Panc1 (cell line): ENCODE results near the gene SELENOS. TPM values are rescaled to one million over a fixed set of nuclear protein-coding genes. Genes with fewer than 3 reads are reported as not detected.

ENCODE experiments used
- ATAC-seq: fragments of 200-7000 bp; cut with Tn5 transposase; 2 replicates; pipeline ENCODE4 v1.9.1; 2020; ENCODE audit warnings: mild to moderate bottlenecking, moderate library complexity
- BruUV-seq: library from RNA; stranded (reverse); fragments of 400-500 nt; replicated peaks from 2 replicates; lab custom pipeline; 2021; lab: Mats Ljungman, UMichigan
- CTCF ChIA-PET: fragments of 300-600 bp; sonication (Branson Sonifier 250); formaldehyde crosslinking; loops from one replicate; lab custom pipeline; 2022; ENCODE audit warnings: antibody characterized with exemption; lab: Charles Lee
- POLR2A ChIA-PET: fragments of 300-600 bp; sonication (Branson Sonifier 250); formaldehyde crosslinking; loops from one replicate; lab custom pipeline; 2022; ENCODE audit warnings: antibody characterized with exemption; lab: Charles Lee
- DNase-seq: peaks from one replicate; pipeline ENCODE4 v3.0.0-alpha.2; 2010; ENCODE audit warnings: low read depth, low spot score
- H3K27ac ChIP-seq: 2 replicates; pipeline ENCODE4 v1.5.1; 2011; ENCODE audit warnings: mild to moderate bottlenecking, low read length, inconsistent platforms
- H3K27me3 ChIP-seq: fragments of 200-500 bp; sonication (Bioruptor generic); 2 replicates; pipeline ENCODE4 v1.6.0; 2014; ENCODE audit warnings: low read length, inconsistent platforms; ENCODE audit not compliant: control insufficient read depth, insufficient read depth
- H3K36me3 ChIP-seq: fragments of 200-500 bp; sonication (Bioruptor generic); 2 replicates; pipeline ENCODE4 v1.5.1; 2014; ENCODE audit warnings: inconsistent platforms, mild to moderate bottlenecking, low read length, moderate library complexity; ENCODE audit not compliant: control insufficient read depth, insufficient read depth
- H3K4me1 ChIP-seq: 2 replicates; pipeline ENCODE4 v1.5.1; 2011; ENCODE audit warnings: inconsistent platforms, mild to moderate bottlenecking, low read length, moderate library complexity; ENCODE audit not compliant: control insufficient read depth, insufficient read depth
- H3K4me3 ChIP-seq, 2 experiments: 2 replicates each; pipeline ENCODE4 v1.5.1; 2011 to 2012; ENCODE audit warnings: low read depth in 2 of 2, low read length in 2 of 2, mild to moderate bottlenecking in 2 of 2, inconsistent platforms in 1 of 2, moderate library complexity in 1 of 2
- H3K9me3 ChIP-seq: fragments of 200-500 bp; sonication (Bioruptor generic); 2 replicates; pipeline ENCODE4 v1.5.1; 2014; ENCODE audit warnings: low read depth, mild to moderate bottlenecking, inconsistent platforms, low read length, moderate library complexity; ENCODE audit not compliant: control insufficient read depth, insufficient read depth
- POLR2AphosphoS5 ChIP-seq: IDR thresholded peaks from 2 replicates; pipeline ENCODE4 v1.6.1; 2012; ENCODE audit warnings: mild to moderate bottlenecking, low read depth, low read length, moderate library complexity
- REST ChIP-seq, 2 experiments: IDR thresholded peaks; 2 replicates each; pipeline ENCODE4 v1.6.1; 2011 to 2012; ENCODE audit warnings: low read depth in 2 of 2, control low read depth in 1 of 2, low read length in 1 of 2, mild to moderate bottlenecking in 1 of 2, moderate library complexity in 1 of 2; ENCODE audit not compliant: insufficient read depth in 1 of 2
- SIN3A ChIP-seq: IDR thresholded peaks from 2 replicates; pipeline ENCODE4 v1.6.1; 2012; ENCODE audit warnings: low read depth, mild to moderate bottlenecking, low read length, moderate library complexity, borderline replicate concordance; ENCODE audit not compliant: insufficient read depth
- TCF7L2 ChIP-seq: IDR thresholded peaks from 2 replicates; pipeline ENCODE4 v1.6.1; 2011; ENCODE audit warnings: mild to moderate bottlenecking, low read depth, low read length, inconsistent platforms
- in situ Hi-C: cut with HindIII; loops from 2 replicates; pipeline ENCODE4 v1.10.0; 2016; ENCODE audit warnings: low sequenced_read_pairs, low pct_unique_long_range_greater_than_20kb
- intact Hi-C: fragments of 100-400 bp; cut with micrococcal nuclease; formaldehyde crosslinking; loops from one replicate; pipeline ENCODE4 v1.10.0; 2022; ENCODE audit not compliant: unreplicated experiment
- total RNA-seq: library from RNA; stranded (reverse); gene quantifications from one replicate; pipeline ENCODE4 v1.2.1, GENCODE V29; 2021; ENCODE audit not compliant: unreplicated experiment
- TF ChIP-seq, protein P1 (sequence below): fragments of 450-650 bp; IDR thresholded peaks from 2 replicates; pipeline ENCODE4 v1.5.1; 2017; ENCODE audit warnings: mild to moderate bottlenecking

Gene SELENOS
- total RNA-seq, 1 experiment from 2014 or later: 74.9 TPM

DNA sequence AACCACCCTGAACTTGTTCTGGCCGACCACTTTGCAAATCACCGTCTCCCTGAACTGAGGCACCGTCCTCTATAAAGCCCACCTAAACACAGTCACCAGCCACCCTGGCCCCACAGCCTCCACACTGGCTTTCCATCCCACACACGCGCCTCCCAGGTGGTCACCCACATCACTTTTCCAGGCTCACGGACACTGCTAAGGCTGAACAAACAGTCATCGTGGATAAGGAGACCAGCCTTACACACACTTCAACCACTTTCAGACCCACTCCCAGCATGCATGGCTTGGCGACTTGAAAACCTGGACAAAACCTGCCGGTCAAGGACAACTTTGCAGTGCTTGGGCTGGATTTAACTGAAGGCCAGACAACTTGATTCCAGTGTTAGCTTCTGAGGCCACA lies 33.9 kb downstream of the SELENOS start:
- BruUV-seq: no TSS peak
- no peak for DNase-seq
- in situ Hi-C loops: loop anchor here (5.0 kb wide), 1 partner anchor 51 kb away; no protein-coding TSS in a partner anchor
- Histone ChIP-seq H3K27ac (no peak overlapping the region), H3K27me3 (no peaks in the 10 kb centered on the region), H3K36me3 (peaks cover 4% of the 10 kb centered on the region; the same call in 1 of the 2 replicates), H3K9me3 (no peaks in the 10 kb centered on the region), H3K4me3 (no peak overlapping the region), H3K4me1 (peaks cover 69% of the 10 kb centered on the region)
- intact Hi-C loops: loop anchor here (5.0 kb wide), 1 partner anchor 36 kb away; no protein-coding TSS in a partner anchor
- TF ChIP-seq, protein P1, sequence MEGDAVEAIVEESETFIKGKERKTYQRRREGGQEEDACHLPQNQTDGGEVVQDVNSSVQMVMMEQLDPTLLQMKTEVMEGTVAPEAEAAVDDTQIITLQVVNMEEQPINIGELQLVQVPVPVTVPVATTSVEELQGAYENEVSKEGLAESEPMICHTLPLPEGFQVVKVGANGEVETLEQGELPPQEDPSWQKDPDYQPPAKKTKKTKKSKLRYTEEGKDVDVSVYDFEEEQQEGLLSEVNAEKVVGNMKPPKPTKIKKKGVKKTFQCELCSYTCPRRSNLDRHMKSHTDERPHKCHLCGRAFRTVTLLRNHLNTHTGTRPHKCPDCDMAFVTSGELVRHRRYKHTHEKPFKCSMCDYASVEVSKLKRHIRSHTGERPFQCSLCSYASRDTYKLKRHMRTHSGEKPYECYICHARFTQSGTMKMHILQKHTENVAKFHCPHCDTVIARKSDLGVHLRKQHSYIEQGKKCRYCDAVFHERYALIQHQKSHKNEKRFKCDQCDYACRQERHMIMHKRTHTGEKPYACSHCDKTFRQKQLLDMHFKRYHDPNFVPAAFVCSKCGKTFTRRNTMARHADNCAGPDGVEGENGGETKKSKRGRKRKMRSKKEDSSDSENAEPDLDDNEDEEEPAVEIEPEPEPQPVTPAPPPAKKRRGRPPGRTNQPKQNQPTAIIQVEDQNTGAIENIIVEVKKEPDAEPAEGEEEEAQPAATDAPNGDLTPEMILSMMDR: no peak
- TF ChIP-seq REST (IDR thresholded peaks at IDR 0.05; ENCODE audit: insufficient read depth in 1 of 2, low read depth in 2 of 2, low read length in 1 of 2): no peak
- TF ChIP-seq POLR2AphosphoS5: no peak
- no peak for TF ChIP-seq SIN3A
- no peak for TF ChIP-seq TCF7L2
- POLR2A ChIA-PET: no interaction called here
- no peak for ATAC-seq
- CTCF ChIA-PET: no interaction called here

DNA sequence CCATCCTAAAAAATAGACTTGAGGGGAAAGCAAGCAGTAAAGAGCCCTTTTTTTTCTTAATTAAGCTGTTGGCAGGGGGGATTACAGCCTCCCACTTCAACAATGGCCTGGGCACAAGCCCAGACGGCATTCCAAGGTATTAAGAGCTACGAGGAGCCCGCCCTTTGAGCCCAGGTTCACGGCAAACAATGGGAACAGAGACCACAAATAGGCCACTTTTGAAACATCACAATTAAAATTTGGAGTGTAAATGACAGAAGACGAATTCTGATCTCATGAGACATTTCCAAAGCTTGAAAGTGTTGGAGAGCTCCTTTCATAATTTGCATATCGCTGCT lies 34.3 kb downstream of the SELENOS start:
- in situ Hi-C loops (loop anchor here (5.0 kb wide), 1 partner anchor 51 kb away; no protein-coding TSS in a partner anchor), intact Hi-C loops (loop anchor here (5.0 kb wide), 1 partner anchor 36 kb away; no protein-coding TSS in a partner anchor)
- no peak overlapping the region for H3K4me3 ChIP-seq
- H3K27ac ChIP-seq: peak overlapping the region; percentile 35; the same call in 1 of the 2 replicates
- CTCF ChIA-PET: no interaction called here
- no TSS peak for BruUV-seq
- POLR2A ChIA-PET: no interaction called here
- DNase-seq (no peak), ATAC-seq (no peak)
- no peaks in the 10 kb centered on the region for H3K27me3 ChIP-seq
- TF ChIP-seq POLR2AphosphoS5 (no peak), SIN3A (no peak), TCF7L2 (no peak)
- TF ChIP-seq, protein P1: no peak
- peaks cover 65% of the 10 kb centered on the region for H3K4me1 ChIP-seq
- H3K36me3 ChIP-seq: peaks cover 2% of the 10 kb centered on the region; the same call in 1 of the 2 replicates
- no peaks in the 10 kb centered on the region for H3K9me3 ChIP-seq
